Mammary epithelial cell (primary cell): ENCODE results near the gene CERS1.

Source experiments
- CTCF ChIP-seq, 2 donors: IDR thresholded peaks in 1 of 2; conservative IDR thresholded peaks in 1 of 2; 2 replicates each; pipeline ENCODE4 v1.5.1; 2011 to 2012; ENCODE audit warnings: inconsistent platforms in 2 of 2, low read length in 2 of 2, mild to moderate bottlenecking in 2 of 2, control low read depth in 1 of 2, low read depth in 1 of 2; ENCODE audit not compliant: insufficient read depth in 1 of 2; ENCODE audit errors: extremely low read depth in 1 of 2
- EZH2 ChIP-seq: IDR thresholded peaks from 2 replicates; pipeline ENCODE4 v1.6.1; 2012; ENCODE audit warnings: low read length, inconsistent platforms, borderline replicate concordance

GRCh38 chr19:18898607-18899408, 2.9 kb upstream of the CERS1 start:
- TF ChIP-seq CTCF (conservative IDR thresholded peaks at IDR 0.05 in 1 of 2, IDR thresholded peaks at IDR 0.05 in 1 of 2; ENCODE audit: extremely low read depth in 1 of 2, insufficient read depth in 1 of 2, low read depth in 1 of 2, low read length in 2 of 2), result no peak
- TF ChIP-seq EZH2, result no peak
